HUES48 (cell line): ENCODE data around the gene FAHD1.
"Not testable (repeated sequence)": the region's sequence is repeated elsewhere in the genome, so short reads cannot be mapped to it uniquely, and the experiment has no call there.

Experiments used
- H3K27ac ChIP-seq: one replicate; pipeline ENCODE4 v1.7.0; 2013; ENCODE audit warnings: low read depth, low read length, inconsistent platforms
- H3K27me3 ChIP-seq: 2 replicates; pipeline ENCODE4 v1.6.1; 2013; ENCODE audit warnings: mild to moderate bottlenecking, low read length; ENCODE audit not compliant: control insufficient read depth, insufficient read depth
- H3K36me3 ChIP-seq: 2 replicates; pipeline ENCODE4 v1.6.1; 2013; ENCODE audit warnings: low read length; ENCODE audit not compliant: control insufficient read depth, insufficient read depth
- H3K4me1 ChIP-seq: 2 replicates; pipeline ENCODE4 v1.6.1; 2013; ENCODE audit warnings: mild to moderate bottlenecking, low read length; ENCODE audit not compliant: control insufficient read depth, insufficient read depth
- H3K4me3 ChIP-seq: 2 replicates; pipeline ENCODE4 v1.5.1; 2013; ENCODE audit warnings: mild to moderate bottlenecking, low read depth, low read length
- H3K9ac ChIP-seq: 2 replicates; pipeline ENCODE4 v1.6.1; 2013; ENCODE audit warnings: mild to moderate bottlenecking, low read depth, low read length, moderate library complexity
- H3K9me3 ChIP-seq: 2 replicates; pipeline ENCODE4 v1.6.1; 2013; ENCODE audit warnings: low read length; ENCODE audit not compliant: control insufficient read depth, insufficient read depth

FAHD1 gene

DNA sequence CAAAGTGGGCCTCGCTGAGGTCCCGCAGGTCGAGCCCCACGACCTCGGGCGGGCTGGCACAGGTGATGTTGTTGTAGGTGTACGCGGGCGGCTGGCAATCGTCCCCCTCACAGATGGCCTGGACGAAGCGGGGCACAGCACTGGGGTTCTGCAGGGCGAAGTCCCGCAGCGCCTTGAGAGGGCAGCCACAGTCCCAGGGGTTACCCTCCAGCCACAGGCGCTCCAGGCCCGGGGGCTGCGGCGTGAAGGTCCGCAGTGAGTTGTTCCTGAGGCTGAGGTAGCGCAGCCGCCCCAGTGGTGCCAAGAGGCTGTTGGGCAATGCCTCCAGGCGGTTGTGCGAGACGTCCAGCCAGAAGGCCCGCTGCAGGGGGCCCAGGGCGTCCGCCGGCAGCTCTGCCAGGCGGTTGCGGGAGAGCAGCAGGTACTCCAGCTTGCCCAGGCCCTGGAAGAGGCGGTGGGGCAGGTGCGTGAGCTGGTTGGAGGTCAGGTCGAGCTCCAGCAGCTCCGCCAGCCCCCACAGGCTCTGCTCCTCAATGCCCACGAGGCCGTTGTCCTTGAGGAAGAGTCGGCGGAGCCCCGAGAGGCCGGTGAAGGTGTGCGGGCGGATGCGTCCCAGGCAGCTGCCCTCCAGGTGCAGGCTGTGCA lies 36.3 kb upstream of the FAHD1 start:
- H3K9ac ChIP-seq = no peak overlapping the region
- peaks cover 15% of the 10 kb centered on the region for H3K36me3 ChIP-seq
- H3K27ac ChIP-seq = no peak overlapping the region
- no peaks in the 10 kb centered on the region for H3K4me1 ChIP-seq
- no peaks in the 10 kb centered on the region for H3K27me3 ChIP-seq
- H3K4me3 ChIP-seq = no peak overlapping the region
- no peaks in the 10 kb centered on the region for H3K9me3 ChIP-seq

DNA sequence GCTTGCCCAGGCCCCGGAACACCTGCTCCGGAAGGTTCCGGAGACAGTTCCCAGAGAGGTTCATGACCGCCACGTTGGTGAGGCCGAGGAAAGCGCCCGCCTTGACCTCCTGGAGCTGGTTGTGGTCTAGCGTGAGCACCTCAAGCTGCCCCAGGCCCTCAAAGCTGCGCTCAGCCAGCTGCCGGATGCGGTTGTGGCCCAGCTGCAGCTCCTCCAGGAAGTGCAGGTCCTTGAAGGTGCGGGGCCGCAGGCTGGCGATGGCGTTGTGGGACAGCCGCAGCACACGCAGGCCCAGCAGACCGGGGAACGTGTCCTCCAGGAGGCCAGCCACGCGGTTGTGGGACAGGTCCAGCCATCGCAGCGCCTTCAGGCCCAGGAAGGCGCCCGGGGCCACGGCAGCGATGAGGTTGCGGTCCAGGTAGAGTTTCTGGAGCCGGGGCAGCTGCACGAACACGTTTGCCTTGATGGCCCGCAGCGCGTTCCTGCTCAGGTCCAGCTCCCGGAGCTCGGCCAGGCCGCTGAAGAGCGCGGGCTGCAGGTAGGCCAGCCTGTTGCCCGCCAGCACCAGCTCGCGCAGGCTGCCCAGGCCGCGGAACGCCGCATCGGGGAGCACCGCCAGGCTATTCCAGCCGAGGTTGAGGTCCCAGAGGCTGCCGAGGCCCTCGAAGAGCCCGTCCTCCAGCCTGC lies 35.6 kb upstream of the FAHD1 start:
- no peak overlapping the region for H3K4me3 ChIP-seq
- H3K9ac ChIP-seq = no peak overlapping the region
- no peak overlapping the region for H3K27ac ChIP-seq
- H3K36me3 ChIP-seq = peaks cover 15% of the 10 kb centered on the region
- no peaks in the 10 kb centered on the region for H3K4me1 ChIP-seq
- no peaks in the 10 kb centered on the region for H3K27me3 ChIP-seq
- no peaks in the 10 kb centered on the region for H3K9me3 ChIP-seq

GRCh38 chr16:1791943-1792812 lies 34.8 kb upstream of the FAHD1 start:
- peaks cover 12% of the 10 kb centered on the region for H3K36me3 ChIP-seq
- no peaks in the 10 kb centered on the region for H3K27me3 ChIP-seq
- H3K27ac ChIP-seq = no peak overlapping the region
- no peaks in the 10 kb centered on the region for H3K4me1 ChIP-seq
- H3K4me3 ChIP-seq = no peak overlapping the region
- no peak overlapping the region for H3K9ac ChIP-seq
- no peaks in the 10 kb centered on the region; the same call in 1 of the 2 replicates for H3K9me3 ChIP-seq

DNA sequence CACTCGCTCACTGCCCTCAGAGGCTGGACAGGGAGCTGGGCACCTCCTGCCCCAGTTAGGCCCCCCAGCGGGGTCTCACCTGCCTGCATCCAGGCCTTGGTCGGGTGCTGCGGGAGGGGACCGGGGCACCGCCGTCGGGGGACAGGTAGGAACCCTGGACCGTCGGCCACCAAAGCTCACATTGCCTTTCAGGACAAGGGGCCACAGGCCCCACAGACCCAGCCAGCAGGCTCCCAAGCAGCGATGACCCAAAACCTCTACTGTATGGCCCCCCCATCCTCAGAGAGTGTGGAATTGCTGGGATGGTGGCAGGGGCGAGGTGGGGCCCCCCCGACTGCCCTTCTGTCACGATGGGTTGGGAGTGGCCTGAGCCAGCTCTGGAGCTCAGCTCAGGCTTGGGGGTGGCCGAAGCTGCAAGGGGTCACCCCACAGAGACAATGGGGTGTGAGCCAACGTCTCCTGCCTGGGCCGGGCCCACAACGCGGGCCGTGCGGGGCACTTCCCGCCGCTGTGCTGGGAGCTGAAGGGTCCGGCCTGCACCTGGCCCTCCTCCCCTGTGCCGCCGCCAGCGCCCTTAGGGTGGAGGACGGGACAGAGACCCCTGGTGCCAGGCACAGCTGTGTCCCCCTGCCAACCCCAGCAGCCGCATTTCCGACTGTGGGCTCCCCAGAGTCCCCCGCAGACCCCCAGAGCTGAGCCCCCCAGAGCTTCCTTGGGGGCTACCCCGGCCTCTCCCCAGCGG lies 34.0 kb upstream of the FAHD1 start:
- H3K27me3 ChIP-seq = no peaks in the 10 kb centered on the region
- no peaks in the 10 kb centered on the region for H3K4me1 ChIP-seq
- no peak overlapping the region for H3K9ac ChIP-seq
- H3K36me3 ChIP-seq = peaks cover 9% of the 10 kb centered on the region
- peaks cover 4% of the 10 kb centered on the region; the same call in 1 of the 2 replicates for H3K9me3 ChIP-seq
- H3K27ac ChIP-seq = no peak overlapping the region
- H3K4me3 ChIP-seq = no peak overlapping the region

- H3K27ac ChIP-seq = no peak within 1 kb of the TSS
- no peaks in the 10 kb centered on the region for H3K27me3 ChIP-seq
- H3K9ac ChIP-seq = no peak within 1 kb of the TSS
- peaks cover 11% of the 10 kb centered on the region; the same call in 1 of the 2 replicates for H3K9me3 ChIP-seq
- H3K4me1 ChIP-seq = no peaks in the 10 kb centered on the region
- H3K36me3 ChIP-seq = peaks cover 6% of the 10 kb centered on the region
- no peak within 1 kb of the TSS for H3K4me3 ChIP-seq
These were observed 33.3 kb upstream of the FAHD1 start, which contains the start of gene IGFALS for GRCh38 chr16:1793578-1794220. Gene IGFALS (minus strand): TSS chr16:1793705. CDS start chr16:1793652, 53 bp downstream.

DNA sequence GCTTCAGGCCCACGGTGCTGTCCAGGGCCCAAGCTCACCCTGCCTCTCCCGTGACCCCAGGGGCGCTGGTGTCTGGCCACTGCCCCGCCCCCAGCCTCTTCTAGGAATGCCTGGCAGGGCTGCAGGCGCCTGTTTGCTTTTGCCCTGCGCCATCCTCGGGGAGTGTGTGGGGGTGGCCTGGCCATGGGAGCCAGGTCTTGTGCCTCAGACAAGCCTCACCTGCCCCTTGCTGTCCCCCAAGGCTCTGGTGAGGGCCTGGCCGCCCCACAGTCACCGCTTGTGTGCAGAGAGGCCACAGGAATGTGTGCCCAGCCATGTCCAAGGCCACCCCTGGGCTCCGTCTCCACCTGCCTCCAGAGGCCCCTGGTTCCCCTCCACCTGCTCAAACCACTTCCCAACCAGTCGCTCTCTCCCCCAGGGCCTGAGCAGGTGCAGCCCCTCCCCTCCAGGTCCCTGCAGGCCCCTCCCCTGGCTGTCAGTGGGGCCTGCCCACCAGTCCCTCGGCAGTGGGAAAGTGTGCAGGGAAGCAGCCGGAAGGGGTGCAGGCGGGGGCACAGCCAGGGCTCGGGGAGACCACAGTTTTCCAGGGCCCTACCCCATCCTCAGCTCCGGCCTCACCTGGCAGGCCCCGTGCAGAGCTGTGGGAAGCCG lies 32.7 kb upstream of the FAHD1 start:
- Histone ChIP-seq H3K36me3 (no peaks in the 10 kb centered on the region), H3K27ac (no peak overlapping the region), H3K4me1 (no peaks in the 10 kb centered on the region), H3K9ac (no peak overlapping the region), H3K27me3 (no peaks in the 10 kb centered on the region), H3K4me3 (no peak overlapping the region), H3K9me3 (peaks cover 12% of the 10 kb centered on the region; the same call in 1 of the 2 replicates)

DNA sequence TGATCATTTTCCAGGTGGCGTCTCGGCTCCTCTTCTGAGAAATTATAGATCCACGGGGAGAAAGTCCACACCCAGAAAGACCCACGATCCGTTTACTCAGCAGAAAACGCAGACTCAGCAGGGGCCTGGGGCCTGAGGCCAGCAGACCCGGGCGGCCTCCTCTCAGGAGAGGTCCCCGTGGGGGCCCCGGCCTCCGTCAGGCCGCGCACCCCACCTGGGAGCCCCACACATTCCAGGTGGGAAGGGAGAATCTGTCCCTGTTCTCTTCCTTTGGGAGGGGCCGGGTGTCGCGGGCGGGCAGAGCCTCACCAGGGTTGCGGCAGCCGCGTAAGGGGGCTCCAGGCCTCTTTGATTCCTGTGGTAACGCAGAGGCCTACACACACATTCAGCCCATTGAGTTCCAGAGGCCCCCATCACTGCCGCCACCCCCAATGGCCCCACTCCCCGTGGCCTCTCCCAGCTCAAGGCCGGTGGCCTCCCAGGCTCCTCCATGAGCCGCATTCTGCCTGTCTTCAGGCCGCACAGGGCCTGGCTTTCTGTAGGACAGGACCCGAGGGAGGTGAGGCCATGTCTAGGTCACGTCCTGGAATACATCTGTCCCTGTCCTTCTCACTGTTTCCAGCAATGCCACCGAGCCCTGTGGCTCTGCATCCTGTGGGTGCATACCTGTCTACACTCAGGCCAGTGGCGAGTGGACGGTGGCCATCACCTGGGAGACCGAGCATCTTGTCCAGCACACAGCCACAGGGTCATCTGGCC lies 31.9 kb upstream of the FAHD1 start:
- Histone ChIP-seq H3K4me1 (no peaks in the 10 kb centered on the region), H3K4me3 (no peak overlapping the region), H3K27ac (no peak overlapping the region), H3K9ac (no peak overlapping the region), H3K36me3 (no peaks in the 10 kb centered on the region), H3K27me3 (no peaks in the 10 kb centered on the region), H3K9me3 (peaks cover 12% of the 10 kb centered on the region; the same call in 1 of the 2 replicates)

GRCh38 chr16:1799263-1799662 lies 27.7 kb upstream of the FAHD1 start:
- H3K4me3 ChIP-seq = not testable (repeated sequence)

GRCh38 chr16:1800701-1801100 lies 26.3 kb upstream of the FAHD1 start:
- Histone ChIP-seq H3K9ac (no peak overlapping the region), H3K9me3 (peaks cover 23% of the 10 kb centered on the region), H3K36me3 (no peaks in the 10 kb centered on the region), H3K27ac (no peak overlapping the region), H3K4me1 (no peaks in the 10 kb centered on the region), H3K4me3 (no peak overlapping the region), H3K27me3 (no peaks in the 10 kb centered on the region)

More at GRCh38 chr16:1799263-1799662, 27.7 kb upstream of the FAHD1 start:
- H3K9me3 ChIP-seq = peaks cover 23% of the 10 kb centered on the region
- not testable (repeated sequence) for H3K27me3 ChIP-seq, H3K4me1 ChIP-seq, H3K27ac ChIP-seq, H3K36me3 ChIP-seq, H3K9ac ChIP-seq
